Measurements from ENCODE around the gene PSTPIP1.

Gene PSTPIP1

DNA sequence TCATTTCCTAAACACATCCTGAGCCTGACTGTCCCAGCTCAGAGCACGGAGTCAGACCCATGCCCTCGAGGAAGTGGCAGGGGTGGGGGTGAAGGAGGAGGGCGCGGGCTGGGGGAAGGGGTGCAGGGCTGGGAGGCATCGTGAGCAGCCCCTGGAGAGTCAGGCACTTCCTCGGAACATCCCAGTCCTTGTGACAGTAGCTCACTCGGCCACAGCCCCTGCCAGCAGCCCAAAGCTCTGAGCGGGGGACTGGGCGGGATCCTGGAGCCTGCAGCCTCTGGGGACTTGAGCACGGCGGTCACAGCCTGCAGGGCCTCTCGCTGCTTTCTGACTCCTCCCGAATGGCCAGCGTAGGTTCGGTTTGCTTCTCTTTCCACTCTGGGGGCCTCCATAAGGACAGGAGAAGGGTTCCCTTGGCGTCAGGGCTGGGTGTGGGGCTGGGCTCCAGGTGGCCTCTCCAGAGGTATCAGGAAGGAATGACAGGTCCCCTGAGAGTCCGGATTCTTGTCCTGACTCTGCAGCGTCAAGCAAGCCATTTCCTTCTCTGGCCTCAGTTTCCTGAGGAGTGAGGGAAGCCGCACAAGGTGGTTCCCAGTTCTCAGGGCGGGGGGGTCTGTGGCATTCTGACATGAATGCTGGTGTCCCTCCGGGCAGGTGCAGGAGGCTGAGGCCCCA is 20.9 kb downstream of the PSTPIP1 start:
- Histone ChIP-seq H3K9me3 (ENCODE audit: low read length) (no peaks in the 10 kb centered on the region), H3K4me3 (ENCODE audit: low read depth in 1 of 2, low read length in 2 of 2) (no peak overlapping the region), H3K36me3 (ENCODE audit: insufficient read depth, low read length) (no peaks in the 10 kb centered on the region), H3K27me3 (ENCODE audit: control insufficient read depth in 1 of 2, insufficient read depth in 2 of 2, low read length in 2 of 2) (no peaks in the 10 kb centered on the region), H3K4me1 (ENCODE audit: insufficient read depth, low read length) (no peaks in the 10 kb centered on the region), H3K27ac (ENCODE audit: low read depth, low read length) (no peak overlapping the region), H3K9ac (ENCODE audit: low read length) (no peak overlapping the region)

DNA sequence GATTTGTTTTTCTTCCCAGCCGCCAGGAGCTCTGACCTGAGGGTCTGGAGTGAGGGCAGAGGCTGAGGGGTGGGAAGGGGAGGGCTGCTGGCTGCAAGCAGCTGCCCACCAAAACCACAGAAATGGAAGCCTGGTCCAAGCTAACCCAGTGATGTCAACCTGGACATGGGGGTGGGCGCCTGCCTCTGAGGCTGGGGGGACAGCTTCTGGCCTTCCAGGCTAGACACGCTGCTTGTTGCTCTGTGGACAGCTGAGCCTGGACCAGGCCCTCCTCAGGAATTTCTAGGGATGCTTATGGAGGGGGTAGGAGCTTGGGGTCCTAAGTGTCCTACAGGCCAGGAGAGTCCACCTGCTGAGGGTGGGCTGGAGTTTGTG is 21.4 kb downstream of the PSTPIP1 start:
- H3K27ac ChIP-seq (ENCODE audit: low read depth, low read length): no peak overlapping the region
- H3K9ac ChIP-seq (ENCODE audit: low read length): no peak overlapping the region
- H3K36me3 ChIP-seq (ENCODE audit: insufficient read depth, low read length): no peaks in the 10 kb centered on the region
- no peaks in the 10 kb centered on the region for H3K9me3 ChIP-seq (ENCODE audit: low read length)
- no peaks in the 10 kb centered on the region for H3K4me1 ChIP-seq (ENCODE audit: insufficient read depth, low read length)
- no peak overlapping the region for H3K4me3 ChIP-seq (ENCODE audit: low read depth in 1 of 2, low read length in 2 of 2)
- no peaks in the 10 kb centered on the region for H3K27me3 ChIP-seq (ENCODE audit: control insufficient read depth in 1 of 2, insufficient read depth in 2 of 2, low read length in 2 of 2)

DNA sequence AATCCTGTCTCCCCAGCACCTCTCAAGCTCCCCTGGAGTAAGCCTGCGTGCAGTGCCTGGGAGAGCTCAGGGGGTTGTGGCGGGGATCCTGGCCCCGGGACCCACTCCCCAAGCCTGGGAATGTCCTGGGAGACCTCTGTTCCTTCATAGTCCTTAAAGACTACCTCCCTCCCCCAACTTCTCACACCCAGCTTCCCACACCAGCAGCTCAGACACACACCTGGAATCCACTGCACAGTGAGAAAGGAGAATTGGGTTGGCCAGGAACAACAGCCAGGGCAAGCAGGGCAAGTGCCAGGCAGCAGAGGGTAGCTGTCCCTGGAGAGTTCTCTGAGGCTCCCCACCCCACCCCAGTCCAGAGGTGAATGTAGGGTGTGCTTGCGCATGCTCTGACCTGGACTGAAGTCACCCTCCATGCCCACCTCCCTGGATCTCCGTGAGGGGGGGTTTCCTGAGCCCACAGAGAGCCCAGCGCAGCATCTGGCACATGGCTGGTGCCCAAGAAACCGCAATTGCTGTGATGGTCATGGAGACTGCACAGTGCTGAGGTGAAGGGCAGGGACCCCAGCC is 22.2 kb downstream of the PSTPIP1 start:
- Histone ChIP-seq H3K9me3 (ENCODE audit: low read length) (no peaks in the 10 kb centered on the region), H3K27me3 (ENCODE audit: control insufficient read depth in 1 of 2, insufficient read depth in 2 of 2, low read length in 2 of 2) (no peaks in the 10 kb centered on the region), H3K27ac (ENCODE audit: low read depth, low read length) (no peak overlapping the region), H3K4me1 (ENCODE audit: insufficient read depth, low read length) (no peaks in the 10 kb centered on the region), H3K9ac (ENCODE audit: low read length) (no peak overlapping the region), H3K36me3 (ENCODE audit: insufficient read depth, low read length) (no peaks in the 10 kb centered on the region), H3K4me3 (ENCODE audit: low read depth in 1 of 2, low read length in 2 of 2) (no peak overlapping the region)

DNA sequence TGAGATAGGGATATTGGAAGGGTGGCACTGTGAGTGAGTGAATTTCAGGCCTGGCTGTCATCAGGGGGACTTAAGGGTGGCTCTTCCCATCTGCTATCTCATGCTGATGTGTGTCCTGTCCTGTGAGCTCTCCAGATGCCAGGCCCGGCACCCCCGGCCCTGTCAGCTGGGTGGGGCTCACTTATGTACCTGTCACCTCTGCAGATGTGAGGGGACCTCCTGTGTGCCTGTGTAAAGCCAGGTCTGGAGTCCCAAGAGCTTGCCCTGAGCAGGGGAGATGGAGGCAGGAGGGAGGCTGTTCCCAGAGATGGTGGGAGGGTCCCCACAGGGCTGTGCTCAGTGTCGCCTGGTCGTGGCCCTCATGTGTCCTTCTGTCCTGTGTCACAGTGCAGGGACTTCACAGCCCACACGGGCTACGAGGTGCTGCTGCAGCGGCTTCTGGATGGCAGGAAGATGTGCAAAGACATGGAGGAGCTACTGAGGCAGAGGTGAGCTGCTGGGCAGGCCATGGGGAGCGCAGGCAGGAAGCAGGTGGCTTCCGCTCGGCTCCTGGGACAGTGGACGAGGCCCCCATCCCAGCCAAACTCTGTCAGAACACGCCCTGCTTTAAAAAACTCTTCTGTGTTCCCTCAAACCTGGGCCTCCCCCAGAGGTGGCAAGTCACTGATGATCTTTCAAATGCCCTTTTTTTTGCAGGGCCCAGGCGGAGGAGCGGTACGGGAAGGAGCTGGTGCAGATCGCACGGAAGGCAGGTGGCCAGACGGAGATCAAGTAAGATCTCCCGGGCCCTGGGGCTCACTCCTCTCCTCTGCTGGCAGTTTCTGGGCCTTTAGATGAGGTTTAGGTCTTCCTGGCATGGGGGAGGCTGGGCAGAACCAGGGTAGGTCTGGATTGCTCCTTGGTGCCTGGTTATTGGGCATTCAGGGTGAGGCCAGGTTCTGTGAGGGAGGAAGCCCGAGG is 23.1 kb downstream of the PSTPIP1 start:
- Histone ChIP-seq H3K9me3 (ENCODE audit: low read length) (no peaks in the 10 kb centered on the region), H3K4me3 (ENCODE audit: low read depth in 1 of 2, low read length in 2 of 2) (no peak overlapping the region), H3K27me3 (ENCODE audit: control insufficient read depth in 1 of 2, insufficient read depth in 2 of 2, low read length in 2 of 2) (no peaks in the 10 kb centered on the region), H3K4me1 (ENCODE audit: insufficient read depth, low read length) (no peaks in the 10 kb centered on the region), H3K9ac (ENCODE audit: low read length) (no peak overlapping the region), H3K27ac (ENCODE audit: low read depth, low read length) (no peak overlapping the region), H3K36me3 (ENCODE audit: insufficient read depth, low read length) (no peaks in the 10 kb centered on the region)

DNA sequence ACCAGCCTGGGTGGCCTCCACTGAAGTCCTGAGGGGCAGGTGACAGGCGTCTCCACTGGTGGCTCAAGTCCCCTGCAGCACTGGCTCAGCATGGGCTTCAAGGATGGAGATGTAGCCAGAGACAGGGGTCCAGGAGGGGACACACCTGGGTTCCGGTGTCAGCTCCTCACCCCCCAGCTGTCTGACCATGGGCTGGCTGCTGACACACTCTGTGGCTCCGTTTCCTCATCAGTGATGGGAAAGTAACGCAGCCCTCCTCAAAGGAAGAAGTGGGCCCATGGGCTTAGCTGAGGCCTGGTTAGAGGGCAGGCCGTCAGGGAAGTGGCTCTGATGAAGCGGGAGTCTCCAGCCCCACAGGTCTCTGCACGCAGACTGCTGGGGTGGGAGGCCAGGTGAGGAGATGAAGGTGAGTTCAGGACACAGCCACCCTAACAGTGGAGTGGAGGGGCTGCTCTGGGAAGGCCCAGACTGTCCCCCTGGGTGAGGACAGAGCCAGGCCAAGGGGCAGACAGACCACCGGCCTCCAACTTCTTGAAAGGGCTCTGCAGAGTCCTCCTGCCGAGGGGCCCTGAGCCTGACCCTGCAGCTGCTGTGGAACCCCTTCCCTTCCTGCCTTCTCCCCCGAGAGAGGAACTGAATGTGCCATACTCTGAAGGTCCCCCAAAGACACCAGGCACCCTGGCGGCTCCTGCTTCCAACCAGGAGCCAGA is 24.0 kb downstream of the PSTPIP1 start:
- Histone ChIP-seq H3K27ac (ENCODE audit: low read depth, low read length) (no peak overlapping the region), H3K27me3 (ENCODE audit: control insufficient read depth in 1 of 2, insufficient read depth in 2 of 2, low read length in 2 of 2) (no peaks in the 10 kb centered on the region), H3K4me3 (ENCODE audit: low read depth in 1 of 2, low read length in 2 of 2) (no peak overlapping the region), H3K9ac (ENCODE audit: low read length) (no peak overlapping the region), H3K9me3 (ENCODE audit: low read length) (no peaks in the 10 kb centered on the region), H3K4me1 (ENCODE audit: insufficient read depth, low read length) (no peaks in the 10 kb centered on the region), H3K36me3 (ENCODE audit: insufficient read depth, low read length) (no peaks in the 10 kb centered on the region)

DNA sequence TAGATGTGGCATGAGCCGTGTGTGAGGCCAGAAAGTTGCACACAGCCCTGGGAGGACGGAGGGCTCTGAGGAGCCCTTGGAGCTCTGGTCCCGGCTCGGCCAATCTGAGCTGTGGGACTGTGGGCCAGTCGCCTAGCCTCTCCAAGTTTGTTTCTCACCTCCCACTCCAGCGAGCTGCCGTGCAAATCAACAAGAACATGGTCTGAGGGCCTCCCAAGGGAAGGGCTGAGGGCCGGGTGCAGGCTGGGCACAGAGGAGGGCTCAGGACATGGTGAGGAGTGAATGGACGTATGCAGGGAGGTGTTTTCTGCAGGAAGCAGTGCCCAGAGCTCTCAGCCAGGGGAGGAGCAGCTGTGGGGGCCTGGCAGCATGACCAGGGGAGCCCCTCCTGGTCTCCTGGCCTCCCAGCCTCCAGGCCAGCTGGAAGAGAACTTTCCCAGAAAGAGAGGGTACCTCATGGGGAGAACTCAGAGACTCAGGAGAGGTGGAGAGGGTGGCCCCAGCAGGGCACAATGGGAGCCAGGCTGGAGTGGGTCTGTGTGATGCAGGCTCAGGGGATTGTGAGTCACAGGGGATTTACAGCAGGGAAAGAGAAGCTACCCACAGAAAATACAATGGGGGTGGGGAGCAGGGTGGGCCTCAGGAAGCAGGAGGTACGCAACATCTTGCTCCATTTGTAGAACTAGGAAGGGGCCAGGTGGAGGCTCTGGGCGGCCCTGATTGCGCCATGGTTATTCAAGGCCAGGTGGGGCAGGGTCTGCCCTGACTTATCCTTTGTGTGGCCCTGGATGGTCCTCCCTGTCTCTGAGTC is 24.8 kb downstream of the PSTPIP1 start:
- H3K9ac ChIP-seq (ENCODE audit: low read length): no peak overlapping the region
- no peak overlapping the region for H3K27ac ChIP-seq (ENCODE audit: low read depth, low read length)
- H3K27me3 ChIP-seq (ENCODE audit: control insufficient read depth in 1 of 2, insufficient read depth in 2 of 2, low read length in 2 of 2): no peaks in the 10 kb centered on the region
- no peaks in the 10 kb centered on the region for H3K4me1 ChIP-seq (ENCODE audit: insufficient read depth, low read length)
- no peaks in the 10 kb centered on the region for H3K36me3 ChIP-seq (ENCODE audit: insufficient read depth, low read length)
- H3K4me3 ChIP-seq (ENCODE audit: low read depth in 1 of 2, low read length in 2 of 2): no peak overlapping the region
- no peaks in the 10 kb centered on the region for H3K9me3 ChIP-seq (ENCODE audit: low read length)

DNA sequence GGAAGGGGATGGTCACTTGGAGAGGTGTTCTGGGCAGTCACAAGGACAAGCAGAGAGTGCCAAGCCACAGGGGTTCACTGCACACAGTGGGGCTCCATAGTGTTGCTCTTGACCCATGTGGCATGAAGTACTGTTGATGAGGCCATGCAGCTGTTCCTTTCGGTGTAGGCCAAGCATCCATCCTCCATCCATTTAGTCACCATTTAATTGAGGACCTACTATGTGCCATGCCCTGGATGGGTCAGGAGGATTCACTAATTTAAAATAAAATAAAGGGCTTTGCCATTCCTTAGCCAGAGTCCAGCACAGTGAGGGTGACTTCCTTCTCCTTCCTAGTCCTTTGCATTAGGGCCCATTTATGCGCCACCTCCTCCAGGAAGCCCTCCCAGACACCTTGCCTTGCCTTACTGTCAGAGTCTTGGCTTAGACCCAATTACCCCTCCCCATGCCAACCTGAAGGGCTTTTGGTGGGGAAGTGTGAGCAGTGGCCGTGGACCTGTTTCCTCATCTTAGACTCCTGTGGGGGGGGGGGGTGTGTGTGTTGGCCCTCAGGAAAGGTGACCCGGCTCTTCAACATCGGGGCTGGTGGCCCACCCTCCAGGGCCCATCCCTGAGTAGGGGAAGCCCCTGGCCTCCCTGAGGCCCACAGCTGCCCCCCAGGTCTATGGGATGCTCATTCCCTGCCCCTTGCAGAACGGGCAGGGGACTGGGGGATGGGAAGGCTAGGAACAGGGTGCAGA is 25.6 kb downstream of the PSTPIP1 start:
- Histone ChIP-seq H3K36me3 (ENCODE audit: insufficient read depth, low read length) (no peaks in the 10 kb centered on the region), H3K4me1 (ENCODE audit: insufficient read depth, low read length) (no peaks in the 10 kb centered on the region), H3K27ac (ENCODE audit: low read depth, low read length) (no peak overlapping the region), H3K9me3 (ENCODE audit: low read length) (no peaks in the 10 kb centered on the region), H3K4me3 (ENCODE audit: low read depth in 1 of 2, low read length in 2 of 2) (no peak overlapping the region), H3K27me3 (ENCODE audit: control insufficient read depth in 1 of 2, insufficient read depth in 2 of 2, low read length in 2 of 2) (no peaks in the 10 kb centered on the region), H3K9ac (ENCODE audit: low read length) (no peak overlapping the region)

DNA sequence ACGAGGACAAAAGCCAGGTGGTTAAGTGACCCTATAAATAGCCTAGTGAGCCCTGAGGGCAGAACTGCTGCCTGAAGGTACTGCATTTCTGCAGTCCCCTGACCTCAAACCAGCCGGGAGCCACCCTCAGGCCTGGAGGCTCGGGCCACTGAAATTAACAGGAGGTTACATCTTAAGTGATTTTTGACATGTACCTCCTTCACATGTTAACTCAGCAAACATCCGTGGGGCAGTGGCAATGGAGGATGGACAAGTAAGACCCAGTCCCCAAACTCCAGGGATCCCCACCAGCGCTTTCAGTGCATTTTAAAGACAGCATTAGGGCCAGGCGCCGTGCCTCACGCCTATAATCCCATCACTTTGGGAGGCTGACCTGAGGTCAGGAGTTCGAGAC is 26.2 kb downstream of the PSTPIP1 start:
- Histone ChIP-seq H3K9ac (ENCODE audit: low read length) (no peak overlapping the region), H3K27ac (ENCODE audit: low read depth, low read length) (no peak overlapping the region), H3K27me3 (ENCODE audit: control insufficient read depth in 1 of 2, insufficient read depth in 2 of 2, low read length in 2 of 2) (no peaks in the 10 kb centered on the region), H3K36me3 (ENCODE audit: insufficient read depth, low read length) (no peaks in the 10 kb centered on the region), H3K4me3 (ENCODE audit: low read depth in 1 of 2, low read length in 2 of 2) (no peak overlapping the region), H3K9me3 (ENCODE audit: low read length) (no peaks in the 10 kb centered on the region), H3K4me1 (ENCODE audit: insufficient read depth, low read length) (no peaks in the 10 kb centered on the region)

DNA sequence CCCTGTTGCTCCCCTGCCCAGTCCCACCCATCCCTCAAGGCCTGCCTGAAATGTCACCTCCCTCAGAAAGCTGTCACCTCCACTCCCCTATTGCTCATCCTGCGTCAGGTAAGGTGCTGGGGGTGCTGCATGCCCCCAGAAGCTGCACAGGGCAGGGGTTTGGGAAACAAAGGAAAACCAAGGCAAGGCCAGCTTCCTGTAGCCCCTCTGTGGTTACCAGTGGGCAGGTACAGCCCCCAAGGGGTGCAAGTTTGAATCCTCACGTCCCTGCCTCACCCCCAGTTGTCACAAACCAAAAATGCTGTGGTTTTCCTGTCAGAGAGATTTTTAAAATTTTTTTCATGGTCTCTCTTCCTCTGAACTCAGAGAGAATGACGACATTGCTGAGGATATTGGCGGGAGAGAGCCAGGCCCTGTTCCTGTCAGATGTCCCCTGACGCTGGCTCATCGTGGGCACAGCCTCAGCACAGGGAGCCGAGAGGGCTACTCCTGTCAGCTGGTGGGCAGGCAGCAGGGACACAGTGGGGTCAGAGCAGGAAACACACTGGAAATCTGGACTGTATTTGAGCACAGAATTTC is 27.0 kb downstream of the PSTPIP1 start:
- no peak overlapping the region for H3K9ac ChIP-seq (ENCODE audit: low read length)
- H3K4me1 ChIP-seq (ENCODE audit: insufficient read depth, low read length): no peaks in the 10 kb centered on the region
- no peaks in the 10 kb centered on the region for H3K36me3 ChIP-seq (ENCODE audit: insufficient read depth, low read length)
- H3K9me3 ChIP-seq (ENCODE audit: low read length): no peaks in the 10 kb centered on the region
- H3K27me3 ChIP-seq (ENCODE audit: control insufficient read depth in 1 of 2, insufficient read depth in 2 of 2, low read length in 2 of 2): no peaks in the 10 kb centered on the region
- no peak overlapping the region for H3K27ac ChIP-seq (ENCODE audit: low read depth, low read length)
- H3K4me3 ChIP-seq (ENCODE audit: low read depth in 1 of 2, low read length in 2 of 2): no peak overlapping the region
